GM12878 (cell line): ENCODE data around the gene RNASEL. TPM values are rescaled to one million over a fixed set of nuclear protein-coding genes. Genes with fewer than 3 reads are reported as not detected.

Experiments
- ATAC-seq: fragments of 200-7000 bp; cut with Tn5 transposase; 3 replicates; pipeline ENCODE4 v1.9.1; 2020; ENCODE audit warnings: mild to moderate bottlenecking, moderate library complexity
- BruUV-seq: library from RNA; stranded (reverse); fragments of 400-500 nt; replicated peaks from 2 replicates; lab custom pipeline; 2021; lab: Mats Ljungman, UMichigan
- CTCF ChIA-PET: fragments of 300-600 bp; sonication (Branson Sonifier 250); formaldehyde crosslinking; extraction: SDS; loops from one replicate; lab custom pipeline; 2021; ENCODE audit warnings: inconsistent platforms; lab: Yijun Ruan, JAX
- POLR2A ChIA-PET: fragments of 350-600 bp; formaldehyde crosslinking; extraction: SDS; loops from one replicate; lab custom pipeline; 2021; ENCODE audit warnings: inconsistent platforms; lab: Charles Lee
- RAD21 ChIA-PET: fragments of 300-600 bp; sonication (Branson Sonifier 250); formaldehyde crosslinking; loops from one replicate; lab custom pipeline; 2023; ENCODE audit warnings: antibody characterized with exemption; ENCODE audit not compliant: unreplicated experiment; lab: Charles Lee
- SMC1A ChIA-PET: fragments of 300-600 bp; sonication (Branson Sonifier 250); formaldehyde crosslinking; loops from one replicate; lab custom pipeline; 2023; ENCODE audit not compliant: unreplicated experiment, uncharacterized antibody; lab: Charles Lee
- DNase-seq: peaks from one replicate; pipeline ENCODE4 v3.0.0-alpha.2; 2011; ENCODE audit warnings: low read depth, low spot score
- FAIRE-seq: peaks from 3 replicates; lab custom pipeline; 2011; peaks lifted over from hg19 to GRCh38; lab: Jason Lieb, UNC
- H2AFZ ChIP-seq: 2 replicates; pipeline ENCODE4 v1.6.0; 2011; ENCODE audit warnings: low read depth, low read length, control low read depth; ENCODE audit not compliant: control insufficient read depth
- H3K27ac ChIP-seq: 2 replicates; pipeline ENCODE4 v1.5.1; 2011; ENCODE audit warnings: control low read depth; ENCODE audit not compliant: control insufficient read depth, insufficient read depth
- H3K27me3 ChIP-seq, 2 experiments: replicated peaks in 1 of 2; 2 replicates each; pipeline versions ENCODE4 v1.6.0 to v1.6.1; 2011; ENCODE audit warnings: low read length in 1 of 2; ENCODE audit not compliant: control insufficient read depth in 2 of 2, insufficient read depth in 2 of 2
- H3K36me3 ChIP-seq, 2 experiments: 2 replicates each; pipeline ENCODE4 v1.5.1; 2011; ENCODE audit warnings: low read length in 1 of 2; ENCODE audit not compliant: control insufficient read depth in 2 of 2, insufficient read depth in 2 of 2
- H3K4me1 ChIP-seq: 2 replicates; pipeline ENCODE4 v1.6.1; 2011; ENCODE audit warnings: mild to moderate bottlenecking, low read length, moderate library complexity, mixed read lengths; ENCODE audit not compliant: control insufficient read depth, insufficient read depth
- H3K4me2 ChIP-seq: 2 replicates; pipeline ENCODE4 v1.6.0; 2011; ENCODE audit warnings: control low read depth; ENCODE audit not compliant: control insufficient read depth, insufficient read depth
- H3K4me3 ChIP-seq: fragments of 200-600 bp; sonication (generic); 2 replicates; pipeline ENCODE4 v1.5.1; 2016
- H3K79me2 ChIP-seq: 2 replicates; pipeline ENCODE4 v1.6.0; 2011; ENCODE audit warnings: low read length; ENCODE audit not compliant: control insufficient read depth, insufficient read depth
- H3K9ac ChIP-seq: 2 replicates; pipeline ENCODE4 v1.8.0; 2011; ENCODE audit warnings: low read length, control low read depth, mixed read lengths; ENCODE audit not compliant: control insufficient read depth, insufficient read depth
- H3K9me3 ChIP-seq: replicated peaks from 3 replicates; pipeline ENCODE4 v1.5.1; 2011; ENCODE audit warnings: mild to moderate bottlenecking, low read length; ENCODE audit not compliant: control insufficient read depth, insufficient read depth
- H4K20me1 ChIP-seq: 2 replicates; pipeline ENCODE4 v1.6.0; 2011; ENCODE audit not compliant: control insufficient read depth, insufficient read depth
- BHLHE40 ChIP-seq, 2 experiments: fragments of 450-650 bp in 1 of 2; IDR thresholded peaks; 2 replicates each; pipeline ENCODE4 v1.6.1; 2011 to 2017; ENCODE audit warnings: low read depth in 2 of 2, borderline replicate concordance in 1 of 2, improper control_type of control experiment in 1 of 2, low read length in 1 of 2, mild to moderate bottlenecking in 1 of 2
- CBX3 ChIP-seq: fragments of 200-600 bp; sonication (generic); IDR thresholded peaks from 2 replicates; pipeline ENCODE4 v1.6.1; 2016; ENCODE audit warnings: low read depth, borderline replicate concordance
- CEBPB ChIP-seq, 2 experiments: fragments of 150-350 bp in 1 of 2; IDR thresholded peaks; 2 replicates each; pipeline ENCODE4 v1.6.1; 2012 to 2014; ENCODE audit warnings: low read depth in 2 of 2, low read length in 2 of 2, borderline replicate concordance in 1 of 2, inconsistent platforms in 1 of 2
- ESRRA ChIP-seq: IDR thresholded peaks from 2 replicates; pipeline ENCODE4 v1.6.1; 2012; ENCODE audit warnings: mild to moderate bottlenecking, low read length, improper control_type of control experiment
- PML ChIP-seq: IDR thresholded peaks from 2 replicates; pipeline ENCODE4 v1.6.1; 2012; ENCODE audit warnings: low read length, inconsistent platforms
- RCOR1 ChIP-seq: conservative IDR thresholded peaks from 2 replicates; pipeline ENCODE4 v1.6.1; 2012; ENCODE audit warnings: low read depth, low read length, improper control_type of control experiment
- ZBTB33 ChIP-seq: fragments of 450-650 bp; IDR thresholded peaks from 2 replicates; pipeline ENCODE4 v1.6.1; 2017; ENCODE audit warnings: mild to moderate bottlenecking
- ZNF217 ChIP-seq: fragments of 450-650 bp; IDR thresholded peaks from 2 replicates; pipeline ENCODE4 v1.6.1; 2017; ENCODE audit warnings: antibody characterized with exemption, mild to moderate bottlenecking
- ZNF274 ChIP-seq: IDR thresholded peaks from one replicate; pipeline ENCODE4 v1.8.0; 2011; ENCODE audit not compliant: insufficient read length, insufficient read depth
- ZNF384 ChIP-seq: IDR thresholded peaks from 2 replicates; pipeline ENCODE4 v1.6.1; 2012; ENCODE audit warnings: low read depth, mild to moderate bottlenecking, low read length, improper control_type of control experiment, borderline replicate concordance
- ZSCAN29 ChIP-seq: fragments of 450-650 bp; IDR thresholded peaks from 2 replicates; pipeline ENCODE4 v1.6.1; 2017; ENCODE audit warnings: mild to moderate bottlenecking, moderate library complexity
- WGBS: methylation state at CpG from one replicate; pipeline ENCODE4 v1.1.6; 2016; ENCODE audit warnings: low lambda C conversion rate; ENCODE audit not compliant: insufficient replicate concordance, insufficient coverage; ENCODE audit errors: missing lambda C conversion rate; 5-methylcytosine and 5-hydroxymethylcytosine counted together
- in situ Hi-C: fragments of 300-500 bp; cut with MboI; formaldehyde crosslinking; loops from 9 replicates; pipeline ENCODE4 v1.14.3; 2018; ENCODE audit warnings: mixed read lengths
- intact Hi-C: fragments of 100-400 bp; cut with micrococcal nuclease; formaldehyde crosslinking; loops from one replicate; pipeline ENCODE4 v1.14.2; 2022; ENCODE audit not compliant: unreplicated experiment
- polyA plus RNA-seq, 11 experiments: library from polyadenylated mRNA; depleted of rRNA in 4 of 11; unstranded in 6 of 11; stranded (reverse) in 5 of 11; fragments of >200 nt; fragmentation: Nextera tagmentation in 4 of 11; fragmentation: Illumina TruSeq in 1 of 11; extraction: Ambion mirVana in 4 of 11; extraction: Trizol in 1 of 11; gene quantifications; 1 replicate in 1 of 11; 2 replicates in 10 of 11; pipeline versions ENCODE4 v1.2.1 to v1.2.3, GENCODE V29; 2011 to 2016; ENCODE audit warnings: inconsistent platforms in 2 of 11, missing spikeins in 2 of 11, low read depth in 1 of 11
- total RNA-seq, 4 experiments: library from RNA; depleted of rRNA in 3 of 4; stranded (reverse); fragments of >200 nt in 3 of 4; fragmentation: Illumina TruSeq in 1 of 4; extraction: Trizol in 1 of 4; gene quantifications; 2 replicates each; pipeline versions ENCODE4 v1.2.1 to v1.2.3, GENCODE V29; 2013 to 2021
- TF ChIP-seq, protein P1 (sequence below): fragments of 450-650 bp; IDR thresholded peaks from 2 replicates; pipeline ENCODE4 v1.6.1; 2014; ENCODE audit warnings: mild to moderate bottlenecking
- TF ChIP-seq, protein P2 (sequence below): fragments of 450-650 bp; formaldehyde crosslinking; IDR thresholded peaks from 2 replicates; pipeline ENCODE4 v1.5.0; 2022; ENCODE audit warnings: mild to moderate bottlenecking, missing genetic modification characterization

The RNASEL gene
- total and polyA plus RNA-seq, 10 of the 15 experiments (the other 5 are each of a cell fraction or from before 2014, with no cell fraction given), result 3.0 to 10.8 (median 5.0) TPM

DNA sequence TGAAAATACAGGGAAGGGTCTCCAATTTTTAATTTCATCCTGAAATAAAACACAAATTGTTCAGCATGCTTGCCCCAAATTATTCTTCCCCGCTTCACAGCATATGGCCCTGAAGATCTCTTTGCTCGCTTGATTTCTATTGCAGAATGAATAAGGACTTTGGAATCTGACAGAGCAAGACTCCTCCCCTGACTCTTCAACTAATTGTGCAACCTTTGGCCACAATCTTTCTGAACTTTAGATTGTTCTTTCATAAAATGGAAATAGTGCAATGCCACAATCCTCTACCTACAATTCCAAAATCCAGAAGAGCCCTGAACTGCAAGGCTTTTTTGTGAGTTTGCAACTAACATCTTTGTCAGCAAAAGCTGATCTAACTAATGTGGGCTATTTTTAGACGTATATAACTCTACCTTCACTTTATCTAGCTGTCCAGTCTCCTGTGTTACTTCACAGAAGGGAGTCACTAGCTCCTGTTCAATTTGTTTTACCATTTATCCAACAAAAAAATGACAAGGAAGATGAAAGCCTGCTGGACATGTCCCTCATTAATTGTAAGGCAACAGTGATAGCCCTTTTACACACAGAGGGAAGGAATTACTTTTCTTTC lies 13.4 kb downstream of the RNASEL start:
- POLR2A ChIA-PET, result no interaction called here
- DNase-seq (no peak), FAIRE-seq (no peak), ATAC-seq (no peak)
- Histone ChIP-seq H4K20me1 (no peaks in the 10 kb centered on the region), H3K9ac (no peak overlapping the region), H3K4me2 (no peak overlapping the region), H3K27me3 (no peaks in the 10 kb centered on the region), H3K27ac (no peak overlapping the region), H3K36me3 (peaks cover 0 to 3% of the 10 kb centered on the region in 2 experiments; a peak in 2 of 4 replicates), H3K79me2 (no peaks in the 10 kb centered on the region), H2AFZ (no peak overlapping the region), H3K4me3 (no peak overlapping the region), H3K4me1 (no peaks in the 10 kb centered on the region)
- RAD21 ChIA-PET, result no interaction called here
- intact Hi-C loops, result no loop called here
- CTCF ChIA-PET, result interaction anchor here (1.1 kb wide), 1 partner anchor 209 kb away, joined by 3 read pairs; no protein-coding TSS in a partner anchor
- in situ Hi-C loops, result no loop called here
- 76% methylated on average over 3 of the region's 3 CpGs for WGBS
- SMC1A ChIA-PET, result no interaction called here
- BruUV-seq, result no TSS peak
- TF ChIP-seq ZNF384 (no peak), ESRRA (no peak), PML (no peak), ZSCAN29 (no peak), ZNF274 (no peak), BHLHE40 (IDR thresholded peaks at IDR 0.05; ENCODE audit: borderline replicate concordance in 1 of 2, low read depth in 2 of 2, low read length in 1 of 2) (no peak), RCOR1 (no peak), ZBTB33 (no peak), ZNF217 (no peak), CEBPB (IDR thresholded peaks at IDR 0.05; ENCODE audit: borderline replicate concordance in 1 of 2, low read depth in 2 of 2, low read length in 2 of 2) (no peak), CBX3 (no peak)
- TF ChIP-seq, protein P1, sequence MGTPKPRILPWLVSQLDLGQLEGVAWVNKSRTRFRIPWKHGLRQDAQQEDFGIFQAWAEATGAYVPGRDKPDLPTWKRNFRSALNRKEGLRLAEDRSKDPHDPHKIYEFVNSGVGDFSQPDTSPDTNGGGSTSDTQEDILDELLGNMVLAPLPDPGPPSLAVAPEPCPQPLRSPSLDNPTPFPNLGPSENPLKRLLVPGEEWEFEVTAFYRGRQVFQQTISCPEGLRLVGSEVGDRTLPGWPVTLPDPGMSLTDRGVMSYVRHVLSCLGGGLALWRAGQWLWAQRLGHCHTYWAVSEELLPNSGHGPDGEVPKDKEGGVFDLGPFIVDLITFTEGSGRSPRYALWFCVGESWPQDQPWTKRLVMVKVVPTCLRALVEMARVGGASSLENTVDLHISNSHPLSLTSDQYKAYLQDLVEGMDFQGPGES, result no peak
- TF ChIP-seq, protein P2, sequence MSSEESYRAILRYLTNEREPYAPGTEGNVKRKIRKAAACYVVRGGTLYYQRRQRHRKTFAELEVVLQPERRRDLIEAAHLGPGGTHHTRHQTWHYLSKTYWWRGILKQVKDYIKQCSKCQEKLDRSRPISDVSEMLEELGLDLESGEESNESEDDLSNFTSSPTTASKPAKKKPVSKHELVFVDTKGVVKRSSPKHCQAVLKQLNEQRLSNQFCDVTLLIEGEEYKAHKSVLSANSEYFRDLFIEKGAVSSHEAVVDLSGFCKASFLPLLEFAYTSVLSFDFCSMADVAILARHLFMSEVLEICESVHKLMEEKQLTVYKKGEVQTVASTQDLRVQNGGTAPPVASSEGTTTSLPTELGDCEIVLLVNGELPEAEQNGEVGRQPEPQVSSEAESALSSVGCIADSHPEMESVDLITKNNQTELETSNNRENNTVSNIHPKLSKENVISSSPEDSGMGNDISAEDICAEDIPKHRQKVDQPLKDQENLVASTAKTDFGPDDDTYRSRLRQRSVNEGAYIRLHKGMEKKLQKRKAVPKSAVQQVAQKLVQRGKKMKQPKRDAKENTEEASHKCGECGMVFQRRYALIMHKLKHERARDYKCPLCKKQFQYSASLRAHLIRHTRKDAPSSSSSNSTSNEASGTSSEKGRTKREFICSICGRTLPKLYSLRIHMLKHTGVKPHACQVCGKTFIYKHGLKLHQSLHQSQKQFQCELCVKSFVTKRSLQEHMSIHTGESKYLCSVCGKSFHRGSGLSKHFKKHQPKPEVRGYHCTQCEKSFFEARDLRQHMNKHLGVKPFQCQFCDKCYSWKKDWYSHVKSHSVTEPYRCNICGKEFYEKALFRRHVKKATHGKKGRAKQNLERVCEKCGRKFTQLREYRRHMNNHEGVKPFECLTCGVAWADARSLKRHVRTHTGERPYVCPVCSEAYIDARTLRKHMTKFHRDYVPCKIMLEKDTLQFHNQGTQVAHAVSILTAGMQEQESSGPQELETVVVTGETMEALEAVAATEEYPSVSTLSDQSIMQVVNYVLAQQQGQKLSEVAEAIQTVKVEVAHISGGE (CRISPR knock-in tag), result no peak
- TF ChIP-seq, all 136 proteins: peak for 0
- no peaks in the 10 kb centered on the region for H3K9me3 ChIP-seq
